ENCODE results near the gene NRP1.

NRP1 gene

GRCh38 chr10:33336582-33337325 is 2.3 kb upstream of the NRP1 start:
- no peak for TF ChIP-seq CTCF (conservative IDR thresholded peaks at IDR 0.05; ENCODE audit: low read depth, low read length)
- H3K4me3 ChIP-seq (ENCODE audit: low read depth, low read length) = peak overlapping the region; percentile 94
- DNase-seq (ENCODE audit: low read depth) = peak; percentile 59

GRCh38 chr10:33335801-33336581 is 1.5 kb upstream of the NRP1 start:
- H3K4me3 ChIP-seq (ENCODE audit: low read depth, low read length) = peak overlapping the region; percentile 94
- no peak for TF ChIP-seq CTCF (conservative IDR thresholded peaks at IDR 0.05; ENCODE audit: low read depth, low read length)
- DNase-seq (ENCODE audit: low read depth) = peak; percentile 57

GRCh38 chr10:33335551-33335800 is 1.0 kb upstream of the NRP1 start:
- no peak for DNase-seq (ENCODE audit: low read depth)
- peak overlapping the region; percentile 94 for H3K4me3 ChIP-seq (ENCODE audit: low read depth, low read length)
- TF ChIP-seq CTCF (conservative IDR thresholded peaks at IDR 0.05; ENCODE audit: low read depth, low read length) = no peak

- peak overlapping the region; percentile 94 for H3K4me3 ChIP-seq (ENCODE audit: low read depth, low read length)
- peak; percentile 60 for TF ChIP-seq CTCF (conservative IDR thresholded peaks at IDR 0.05; ENCODE audit: low read depth, low read length)
- DNase-seq (ENCODE audit: low read depth) = peak; percentile 94
These were observed 511 bp upstream of the NRP1 start for GRCh38 chr10:33334805-33335550.

GRCh38 chr10:33333260-33334101 is 986 bp downstream of the NRP1 start:
- DNase-seq (ENCODE audit: low read depth) = peak; percentile 47
- no peak for TF ChIP-seq CTCF (conservative IDR thresholded peaks at IDR 0.05; ENCODE audit: low read depth, low read length)
- peak overlapping the region; percentile 94 for H3K4me3 ChIP-seq (ENCODE audit: low read depth, low read length)

- no peak for TF ChIP-seq CTCF (conservative IDR thresholded peaks at IDR 0.05; ENCODE audit: low read depth, low read length)
- peak; percentile 71 for DNase-seq (ENCODE audit: low read depth)
- peak overlapping the region; percentile 94 for H3K4me3 ChIP-seq (ENCODE audit: low read depth, low read length)
These were observed 2.0 kb downstream of the NRP1 start for GRCh38 chr10:33332183-33333065.
